ENCODE data around the gene SDK1.
"Not testable (repeated sequence)": the region's sequence is repeated elsewhere in the genome, so short reads cannot be mapped to it uniquely, and the experiment has no call there.

SDK1 gene

DNA sequence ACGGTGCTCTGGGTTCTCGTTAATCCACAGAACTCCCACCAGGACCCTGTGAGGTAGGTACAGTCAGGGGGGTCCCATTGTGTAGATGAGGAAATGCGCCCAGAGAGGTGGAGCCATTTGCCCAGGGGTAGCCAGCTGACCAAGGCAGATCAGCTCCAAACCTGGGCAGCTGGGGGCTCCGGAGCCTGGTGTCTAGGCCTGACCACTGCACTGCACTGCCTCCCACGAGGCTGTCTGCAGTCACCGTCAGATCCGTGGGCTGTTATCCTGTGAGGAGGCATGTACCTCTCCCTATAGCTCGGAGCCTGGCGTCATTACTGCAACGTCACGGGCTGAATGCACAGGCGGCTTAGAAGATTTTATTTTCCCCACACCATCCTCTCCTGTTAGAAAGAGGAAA, 969.2 kb downstream of the SDK1 start:
- no peak for DNase-seq

DNA sequence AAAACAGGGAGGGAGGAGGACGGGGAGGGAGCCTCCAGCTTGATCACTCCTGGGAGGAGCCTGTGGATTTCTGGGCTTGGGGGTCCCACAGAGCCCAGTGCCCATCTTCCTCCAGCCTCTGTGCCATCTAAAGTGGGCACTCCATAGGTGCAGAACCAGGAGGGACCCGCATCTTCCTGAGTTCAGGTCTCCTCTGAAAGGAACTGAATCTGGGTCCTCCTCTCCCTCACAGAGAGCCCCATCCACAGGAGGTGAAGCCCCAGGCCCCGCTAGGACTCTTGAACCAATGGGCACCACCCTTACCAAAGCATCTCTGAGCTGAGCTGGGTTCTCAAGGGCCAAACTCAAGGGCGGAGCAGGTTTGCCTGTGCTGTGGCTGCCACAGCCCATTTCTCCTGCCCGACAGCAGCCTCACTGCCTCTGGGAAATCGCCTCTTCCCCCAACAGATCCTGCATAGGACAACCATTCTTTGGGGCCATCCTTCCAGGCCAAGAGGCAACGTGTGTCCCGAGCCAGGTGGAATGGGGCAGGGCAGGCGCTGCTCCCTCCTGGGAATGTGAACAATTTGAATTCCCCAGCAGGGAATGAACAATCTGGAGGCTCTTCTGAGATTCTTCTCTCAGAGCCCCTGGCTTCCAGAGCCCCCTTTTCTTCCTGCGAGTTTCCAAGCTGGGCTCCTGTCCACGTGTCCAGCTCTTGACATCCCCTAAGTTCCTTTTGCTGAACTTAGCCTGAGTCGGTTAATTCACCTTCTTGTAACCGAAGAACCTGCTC, 970.1 kb downstream of the SDK1 start:
- no peak for DNase-seq

DNA sequence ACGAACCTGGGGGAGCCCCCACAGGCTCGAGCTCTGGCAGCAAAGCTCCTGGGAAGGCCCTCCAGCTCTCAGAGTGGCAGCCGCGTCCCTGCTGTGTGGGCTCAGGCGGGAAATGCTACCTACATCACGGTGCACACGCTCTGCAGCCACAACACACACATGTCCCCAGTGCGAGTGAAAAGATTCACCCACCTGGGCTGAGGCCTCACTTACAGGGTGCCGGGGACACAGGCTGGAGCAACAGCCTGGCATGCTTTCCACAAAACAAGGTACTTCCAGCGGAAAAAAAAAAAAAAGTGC, 970.6 kb downstream of the SDK1 start:
- DNase-seq, result no peak

DNA sequence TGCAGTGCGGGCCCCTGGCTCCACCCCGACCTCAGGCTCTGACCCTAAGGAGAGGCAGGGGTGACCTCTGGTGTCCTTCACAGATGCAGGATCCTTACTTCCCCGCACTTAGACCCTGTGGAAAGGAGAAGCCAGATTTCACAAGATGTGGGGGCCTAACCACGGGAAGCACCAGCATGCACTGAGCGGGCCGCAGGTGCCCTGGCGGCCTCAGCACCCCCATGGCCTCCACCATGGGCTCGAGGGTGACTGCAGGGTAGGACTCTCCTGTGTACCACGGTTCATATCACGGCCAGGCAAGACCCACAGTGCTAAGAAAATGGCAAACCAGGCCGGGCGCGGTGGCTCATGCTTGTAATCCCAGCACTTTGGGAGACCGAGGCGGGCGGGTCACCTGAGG, 971.1 kb downstream of the SDK1 start:
- no peak for DNase-seq

DNA sequence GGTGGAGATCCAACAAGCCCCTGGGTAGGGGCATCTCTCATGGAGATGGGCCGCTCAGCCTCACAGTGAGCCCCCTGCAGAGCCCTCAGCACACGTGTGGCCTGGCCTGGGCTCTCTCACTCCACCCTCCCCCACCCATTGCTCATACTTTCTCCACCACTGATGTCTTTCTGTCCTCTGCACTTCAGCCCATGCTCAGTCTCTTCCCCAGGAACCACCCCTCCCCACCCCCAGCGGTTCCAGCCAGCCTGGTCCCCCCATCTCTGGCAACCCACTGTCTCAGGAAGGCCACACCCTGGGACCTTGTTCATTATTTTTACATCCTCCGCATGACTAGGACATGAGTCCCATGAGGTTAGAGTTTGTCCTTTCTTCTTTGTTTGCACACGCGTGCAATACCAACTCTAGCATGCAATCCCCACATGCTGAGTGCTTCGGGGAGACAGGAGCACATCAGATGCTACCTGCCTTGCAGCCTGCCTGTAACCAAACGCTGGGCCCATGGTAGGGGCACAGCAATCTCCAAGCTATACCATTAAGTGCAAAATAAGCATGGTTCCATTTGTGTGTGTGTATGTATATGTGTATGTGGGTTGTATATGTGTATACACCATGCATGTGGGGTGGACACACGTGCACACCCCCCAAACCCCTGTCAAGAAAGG, 972.6 kb downstream of the SDK1 start:
- DNase-seq, result no peak

DNA sequence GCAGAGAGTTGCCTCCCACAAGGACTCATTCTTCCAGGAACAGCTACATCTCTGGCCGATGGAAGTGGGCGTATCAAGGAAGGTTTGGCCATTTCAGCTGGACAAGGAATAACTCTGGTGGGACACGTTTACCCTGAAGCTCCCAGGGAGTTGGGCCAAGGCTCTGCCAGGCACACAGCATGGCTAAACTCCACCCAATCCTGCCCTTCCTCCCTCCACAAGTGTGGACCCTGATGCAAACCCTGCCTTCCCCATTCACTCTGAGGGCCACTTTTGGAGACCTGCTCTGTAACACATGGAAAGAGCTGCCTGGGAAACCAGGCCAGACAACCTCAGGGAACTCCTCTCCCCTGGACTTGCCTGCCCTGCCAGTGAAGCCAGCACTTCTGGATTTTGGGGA, 973.2 kb downstream of the SDK1 start:
- DNase-seq, result no peak

DNA sequence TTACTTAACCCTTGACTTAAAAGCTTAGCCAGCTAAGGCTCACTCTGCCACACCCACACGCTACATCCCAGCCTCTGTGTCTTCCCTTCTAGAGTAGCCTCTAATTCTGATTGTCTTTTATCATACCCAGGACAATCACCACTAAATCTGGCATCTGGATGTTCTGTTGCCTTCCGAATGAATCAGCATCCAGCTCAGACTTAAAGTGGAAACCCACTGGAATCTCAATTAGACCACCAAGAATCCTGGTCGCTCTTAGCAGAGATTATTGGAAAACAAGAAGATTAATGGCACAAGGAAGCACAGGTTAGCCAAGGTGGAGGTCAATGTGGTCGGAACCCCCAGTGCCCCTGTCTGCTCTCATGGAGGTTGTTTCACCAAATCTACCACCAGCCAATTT, 976.9 kb downstream of the SDK1 start:
- no peak for DNase-seq

DNA sequence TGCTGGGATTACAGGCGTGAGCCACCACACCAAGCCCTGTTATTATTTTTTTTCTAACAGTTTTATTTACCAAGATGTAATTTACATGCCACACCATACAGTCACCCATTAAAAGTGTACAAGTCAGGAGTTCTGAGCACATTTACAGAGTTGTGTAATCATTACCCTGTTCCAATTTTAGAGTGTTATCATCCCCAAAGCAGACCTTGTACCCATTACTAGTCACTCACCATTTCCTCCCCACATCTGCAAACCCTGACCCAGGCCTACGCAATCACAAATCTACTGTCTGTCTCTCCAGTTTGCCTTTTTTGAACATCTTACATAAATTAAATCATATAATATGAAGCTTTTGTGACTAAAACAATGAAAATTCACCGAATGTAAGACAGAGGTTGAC, 978.2 kb downstream of the SDK1 start:
- no peak for DNase-seq

DNA sequence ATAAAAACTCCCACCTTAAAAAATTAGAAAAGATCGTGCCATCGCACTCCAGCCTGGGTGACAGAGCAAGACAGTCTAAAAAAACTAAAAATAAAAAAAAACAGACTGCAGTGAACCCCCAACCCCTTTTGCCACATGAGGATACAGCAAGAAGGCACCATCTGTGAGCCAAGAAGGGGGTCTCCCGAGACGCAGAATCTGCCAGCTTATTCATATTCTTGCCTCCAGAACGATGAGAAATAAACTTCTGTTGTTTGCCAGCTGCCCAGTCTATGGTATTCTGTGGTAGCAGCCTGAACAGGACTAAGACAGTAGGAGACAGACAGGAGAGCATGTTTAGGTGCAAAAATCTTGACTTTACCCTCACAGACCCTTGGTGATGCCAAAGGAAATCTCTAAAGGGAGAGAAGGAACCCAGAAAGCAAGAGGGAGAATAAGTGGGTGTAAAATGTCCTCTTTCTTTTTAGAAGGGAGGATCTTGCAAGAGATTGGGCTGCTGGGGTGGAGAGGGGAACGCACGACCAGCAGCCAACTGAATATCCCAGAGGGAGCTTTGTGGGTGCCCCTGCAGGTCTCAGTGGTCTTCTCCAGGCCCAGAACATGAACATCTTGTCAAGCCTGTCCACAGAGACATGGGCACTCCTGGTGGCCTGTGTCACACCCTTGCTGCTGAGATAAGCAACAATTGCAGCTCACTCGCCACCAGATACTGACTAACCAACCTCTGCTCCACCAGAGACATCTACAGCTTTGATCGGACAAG, 980.4 kb downstream of the SDK1 start:
- no peak for DNase-seq

DNA sequence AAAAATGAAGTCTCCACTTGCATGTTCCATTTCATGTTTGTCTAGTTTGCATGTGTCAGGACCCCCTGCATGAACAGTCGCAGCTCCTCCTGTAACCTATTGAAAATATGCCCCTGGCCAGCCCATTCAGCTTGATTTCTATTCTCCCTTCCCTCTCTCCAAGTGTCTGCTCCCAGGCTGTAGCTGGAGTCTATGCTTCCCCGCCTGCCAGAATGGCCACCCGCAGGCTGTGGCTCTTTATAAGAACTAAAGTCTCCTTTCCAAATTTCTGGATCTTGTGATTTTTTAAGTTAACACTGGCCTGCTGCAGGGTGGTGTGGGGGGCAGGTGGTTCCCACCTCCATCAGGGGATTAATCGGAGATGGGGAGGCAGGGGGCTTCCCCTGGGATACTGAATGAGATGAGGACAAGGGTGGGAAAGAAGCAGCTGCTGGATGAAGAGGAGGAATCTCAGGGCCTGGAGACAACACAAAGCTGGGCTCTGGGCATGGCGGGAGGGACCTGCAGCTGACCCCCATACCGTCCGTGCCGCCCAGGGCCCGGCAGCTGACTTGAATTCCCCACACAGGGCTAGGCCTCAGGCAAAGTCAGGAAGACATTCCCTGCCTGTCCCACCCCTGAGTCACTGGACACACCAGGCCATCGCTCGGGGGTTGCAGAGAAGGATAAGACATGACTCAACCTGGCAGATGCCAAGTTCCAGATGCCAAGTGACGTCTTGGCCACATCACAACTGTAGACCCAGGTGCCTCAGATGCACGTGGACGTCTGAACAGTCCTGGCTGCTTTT, 981.6 kb downstream of the SDK1 start:
- DNase-seq, result no peak

DNA sequence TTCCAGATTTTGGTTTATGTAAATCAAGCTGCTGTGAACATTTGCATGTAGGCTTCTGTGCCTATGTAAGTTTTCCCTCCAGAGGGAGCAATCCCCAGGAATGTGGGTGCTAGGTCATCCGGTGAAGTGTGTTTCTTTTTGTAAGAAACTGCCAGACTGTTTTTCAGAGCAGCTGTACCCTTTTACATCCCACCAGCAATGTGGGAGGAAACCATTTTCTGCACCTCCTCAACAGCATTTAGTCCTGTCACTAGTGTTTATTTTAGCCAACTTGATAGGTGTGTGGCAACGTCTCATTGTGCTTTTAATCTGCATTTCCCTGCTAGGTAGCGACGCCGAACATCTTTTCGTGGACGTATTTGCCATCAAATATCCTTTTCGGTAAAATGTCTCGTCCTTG, 985.3 kb downstream of the SDK1 start:
- no peak for DNase-seq

DNA sequence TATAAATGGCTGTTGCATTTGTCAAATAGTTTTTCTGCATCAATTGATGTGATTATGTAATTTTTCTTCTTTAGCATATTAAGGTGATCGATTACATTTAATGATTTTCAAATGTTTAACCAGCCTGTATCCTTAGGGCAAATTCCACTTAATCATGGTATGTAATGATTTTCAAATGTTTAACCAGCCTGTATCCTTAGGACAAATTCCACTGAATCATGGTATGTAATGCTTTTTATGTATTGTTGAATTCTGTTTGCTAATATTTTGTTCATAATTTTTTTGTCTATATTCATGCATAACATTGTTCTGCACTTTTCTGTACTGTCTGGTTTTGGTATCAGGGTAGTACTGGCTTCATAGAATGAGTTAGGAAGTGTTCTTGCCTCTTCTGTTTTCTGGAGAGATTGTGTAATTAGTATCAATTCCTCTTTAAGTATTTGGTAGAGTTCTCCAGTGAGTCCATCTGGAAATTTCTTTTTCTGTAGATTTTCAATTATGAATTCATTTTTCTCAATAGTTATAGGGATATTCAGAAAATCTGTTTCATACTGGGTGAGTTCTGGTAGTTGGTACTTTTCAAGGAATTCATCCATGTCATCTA, 987.8 kb downstream of the SDK1 start:
- DNase-seq, result no peak

DNA sequence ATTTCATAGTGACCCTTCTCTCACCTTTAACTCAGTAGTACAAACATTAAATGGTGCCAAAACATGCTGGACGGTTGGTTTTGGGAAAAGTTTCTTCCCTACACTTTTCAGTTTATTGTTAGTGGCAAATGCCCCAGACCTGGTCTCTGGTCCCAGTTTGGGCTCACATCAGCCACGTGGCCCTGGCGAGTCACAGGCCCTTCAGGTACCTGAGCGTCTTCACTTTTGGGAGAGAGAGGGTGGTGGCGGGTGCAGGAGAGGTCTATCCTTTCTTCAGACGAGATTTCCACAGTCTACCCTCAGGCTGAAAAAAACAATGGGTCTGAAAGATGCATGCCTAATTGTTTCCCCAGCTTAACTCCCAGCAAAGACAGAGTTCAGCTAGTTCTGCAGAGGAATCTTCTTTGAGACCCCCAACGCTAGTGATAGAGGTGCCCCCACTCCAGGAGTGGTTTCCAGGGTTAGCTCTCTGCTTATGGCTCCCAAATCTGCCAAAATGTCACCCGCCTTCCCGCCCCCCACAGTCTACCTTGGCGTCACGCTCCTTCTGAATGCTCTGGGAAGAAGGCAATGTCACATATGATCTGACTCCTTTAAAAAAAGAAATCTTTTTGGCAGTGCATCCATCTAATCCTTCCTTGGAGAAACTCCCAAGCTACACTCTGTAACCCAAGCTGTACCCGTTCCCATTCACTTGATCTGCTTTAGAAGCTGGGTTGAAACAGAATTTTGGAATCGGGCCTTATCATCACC, 996.3 kb downstream of the SDK1 start:
- no peak for DNase-seq

DNA sequence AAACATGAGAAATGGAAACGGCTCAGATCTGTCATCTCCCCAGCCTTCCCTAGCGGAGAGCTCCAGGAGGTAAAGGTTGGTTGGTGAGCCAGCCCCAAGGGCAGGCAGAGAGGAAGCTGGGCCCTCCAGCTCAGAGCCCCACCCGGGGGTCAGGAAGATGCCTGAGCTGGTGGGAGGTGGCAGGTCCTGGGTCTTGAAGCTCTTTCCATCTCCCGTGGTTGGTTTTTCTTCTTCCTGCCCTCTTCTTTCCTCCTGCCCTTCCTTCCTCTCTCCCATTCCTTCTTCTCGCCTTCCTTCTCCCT, 996.8 kb downstream of the SDK1 start:
- DNase-seq, result no peak

DNA sequence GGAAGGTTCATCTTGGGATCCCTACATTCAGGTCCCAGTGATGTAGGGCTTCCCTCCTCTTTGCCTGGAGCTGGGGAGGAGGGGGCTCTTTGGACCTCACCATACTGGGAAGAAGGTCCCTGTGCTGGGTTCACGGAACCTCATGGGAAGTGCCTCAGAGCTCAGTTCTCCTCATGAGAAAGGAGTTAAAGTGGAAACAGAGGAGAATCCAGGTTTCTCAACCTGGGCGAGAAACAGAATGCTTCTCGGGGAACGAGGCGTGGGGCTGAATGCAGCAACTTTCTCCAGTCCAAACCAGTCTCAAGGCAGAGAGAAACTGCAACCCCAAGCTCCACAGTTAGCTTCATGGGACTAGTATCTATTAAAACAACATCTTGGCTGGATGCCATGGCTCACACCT, 998.4 kb downstream of the SDK1 start:
- no peak for DNase-seq

DNA sequence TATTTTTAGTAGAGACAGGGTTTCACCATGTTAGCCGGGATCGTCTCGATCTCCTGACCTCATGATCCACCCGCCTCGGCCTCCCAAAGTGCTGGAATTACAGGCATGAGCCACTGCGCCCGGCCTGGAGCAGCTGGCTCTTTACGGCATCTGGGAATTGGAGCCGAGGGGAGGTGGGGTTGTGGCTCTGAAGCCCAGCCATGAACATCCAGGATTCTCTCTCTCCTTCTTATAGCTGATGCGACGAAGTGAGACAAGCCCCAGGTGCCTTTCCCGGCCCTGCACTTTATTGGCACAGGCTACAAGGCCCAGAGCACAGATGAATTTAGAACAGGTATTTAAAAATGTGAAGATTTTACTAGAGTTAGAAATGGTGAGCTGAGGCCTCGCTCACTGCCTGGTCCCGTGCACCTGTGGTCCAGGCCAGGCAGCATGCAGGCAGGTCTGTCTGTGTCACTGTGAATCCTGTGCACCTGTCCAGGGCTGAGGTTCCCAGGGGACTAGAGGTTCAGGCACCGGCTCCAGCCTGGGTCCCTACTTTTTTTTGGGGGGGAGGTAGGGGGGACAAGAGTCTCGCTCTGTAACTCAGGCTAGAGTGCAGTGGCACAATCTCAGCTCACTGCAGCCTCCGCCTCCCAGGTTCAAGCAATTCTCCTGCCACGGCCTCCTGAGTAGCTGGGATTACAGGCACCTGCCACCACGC, 1001.3 kb downstream of the SDK1 start:
- DNase-seq, result no peak

DNA sequence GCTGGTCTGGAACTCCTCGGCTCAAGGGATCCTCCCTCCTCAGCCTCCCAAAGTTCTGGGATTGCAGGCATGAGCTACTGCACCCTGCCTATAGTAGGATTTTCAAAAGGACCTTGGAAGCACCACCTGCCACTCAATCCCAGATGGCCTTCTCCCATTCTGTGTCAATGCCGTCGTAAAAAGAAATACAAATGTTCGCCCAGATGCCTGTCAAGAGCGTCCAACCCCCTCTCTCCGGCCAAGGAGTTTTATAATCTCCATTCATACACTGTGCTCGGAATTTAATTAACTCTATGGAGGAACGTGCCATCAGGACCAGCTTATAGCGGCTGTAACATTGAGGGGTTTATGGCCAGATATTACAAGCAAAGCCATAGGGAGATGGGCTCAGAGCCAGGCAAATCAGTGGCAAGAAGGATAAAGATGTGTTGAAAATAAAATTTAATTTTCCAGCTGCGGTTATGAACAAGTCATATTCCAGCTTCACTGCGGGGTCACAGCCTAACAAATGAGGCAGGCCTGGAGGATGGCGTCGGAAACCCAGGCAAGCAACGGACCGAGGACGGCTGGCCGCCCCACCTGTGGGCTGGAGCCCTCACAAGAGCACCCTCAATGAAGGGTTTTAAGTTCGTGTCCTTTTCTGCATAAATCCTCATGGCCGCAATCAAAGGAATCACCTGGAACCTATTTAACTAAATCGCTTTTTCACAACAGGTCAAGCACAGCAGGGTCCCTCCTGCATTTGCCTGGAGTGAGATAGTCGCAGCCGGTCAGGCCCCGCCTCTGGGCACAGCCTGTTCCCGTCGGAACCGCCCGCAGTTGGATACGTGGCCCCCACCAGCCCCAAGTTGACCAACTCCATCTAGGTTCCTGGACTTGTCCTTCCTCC, 1006.5 kb downstream of the SDK1 start:
- no peak for DNase-seq

DNA sequence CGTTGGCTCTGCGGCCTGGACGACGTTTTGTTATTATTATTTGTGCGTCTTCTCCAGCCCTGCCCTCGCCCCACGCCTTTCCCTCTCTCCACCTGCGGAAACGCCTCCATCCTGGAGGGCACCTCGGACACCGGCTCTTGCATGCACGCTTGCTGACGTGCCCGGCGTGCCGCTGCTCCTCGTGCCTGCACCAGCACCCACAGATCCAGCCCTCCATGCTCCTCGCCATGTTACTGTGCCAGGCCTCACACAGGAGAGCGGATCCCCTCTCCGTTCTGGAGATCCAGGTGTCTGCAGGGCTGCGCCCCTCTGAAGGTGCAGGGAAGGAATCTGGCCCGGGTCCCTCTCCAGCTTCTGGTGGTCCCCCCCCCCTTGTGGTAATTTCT, 1007.1 kb downstream of the SDK1 start:
- DNase-seq, result no peak

DNA sequence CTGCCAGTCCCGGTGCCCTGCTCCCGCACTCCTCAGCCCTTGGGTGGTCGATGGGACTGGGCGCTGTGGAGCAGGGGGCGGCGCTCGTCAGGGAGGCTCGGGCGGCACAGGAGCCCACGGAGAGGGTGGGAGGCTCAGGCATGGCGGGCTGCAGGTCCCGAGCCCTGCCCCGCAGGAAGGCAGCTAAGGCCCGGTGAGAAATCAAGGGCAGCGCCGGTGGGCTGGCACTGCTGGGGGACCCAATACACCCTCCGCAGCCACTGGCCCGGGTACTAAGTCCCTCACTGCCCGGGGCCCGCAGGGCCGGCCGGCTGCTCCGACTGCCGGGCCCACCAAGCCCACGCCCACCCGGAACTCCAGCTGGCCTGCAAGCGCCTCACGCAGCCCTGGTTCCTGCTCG, 1012.9 kb downstream of the SDK1 start:
- not testable (repeated sequence) for DNase-seq

DNA sequence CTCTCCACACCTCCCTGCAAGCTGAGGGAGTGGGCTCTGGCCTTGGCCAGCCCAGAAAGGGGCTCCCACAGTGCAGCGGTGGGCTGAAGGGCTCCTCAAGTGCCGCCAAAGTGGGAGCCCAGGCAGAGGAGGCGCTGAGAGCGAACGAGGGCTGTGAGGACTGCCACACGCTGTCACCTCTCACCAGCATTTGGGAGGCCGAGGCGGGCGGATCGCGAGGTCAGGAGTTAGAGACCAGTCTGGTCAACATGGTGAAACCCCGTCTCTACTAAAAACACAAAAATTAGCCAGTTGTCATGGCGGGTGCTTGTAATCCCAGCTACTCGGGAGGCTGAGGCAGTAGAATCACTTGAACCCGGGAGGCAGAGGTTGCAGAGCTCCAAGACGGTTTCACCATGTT, 1013.3 kb downstream of the SDK1 start:
- DNase-seq, result not testable (repeated sequence)
